H9 (cell line): ENCODE measurements around the gene MED22. TPM values are rescaled to one million over a fixed set of nuclear protein-coding genes. Genes with fewer than 3 reads are reported as not detected.

Experiments
- DNase-seq: peaks from one replicate; pipeline ENCODE4 v3.0.0-alpha.2; 2017
- H2AFZ ChIP-seq: one replicate; pipeline ENCODE4 v1.6.1; 2013; ENCODE audit warnings: mild to moderate bottlenecking, low read length, control low read depth, moderate library complexity
- H2AK5ac ChIP-seq: 2 replicates; pipeline ENCODE4 v1.6.1; 2013; ENCODE audit warnings: low read length, control low read depth, mixed read lengths; ENCODE audit not compliant: insufficient read length
- H2BK120ac ChIP-seq: one replicate; pipeline ENCODE4 v1.6.1; 2013; ENCODE audit warnings: low read depth, mild to moderate bottlenecking, low read length, control low read depth, inconsistent platforms; ENCODE audit not compliant: poor library complexity, severe bottlenecking
- H2BK12ac ChIP-seq: 2 replicates; pipeline ENCODE4 v1.6.1; 2013; ENCODE audit warnings: low read length, control low read depth, mixed read lengths, low read depth; ENCODE audit not compliant: insufficient read length
- H2BK15ac ChIP-seq: 2 replicates; pipeline ENCODE4 v1.6.1; 2013; ENCODE audit warnings: low read depth, low read length, control low read depth
- H2BK20ac ChIP-seq: one replicate; pipeline ENCODE4 v1.6.1; 2013; ENCODE audit warnings: low read depth, mild to moderate bottlenecking, low read length, control low read depth, inconsistent platforms; ENCODE audit not compliant: poor library complexity, severe bottlenecking
- H2BK5ac ChIP-seq: 2 replicates; pipeline ENCODE4 v1.6.1; 2013; ENCODE audit warnings: low read length, control low read depth, mixed read lengths; ENCODE audit not compliant: insufficient read length
- H3K14ac ChIP-seq: 2 replicates; pipeline ENCODE4 v1.6.1; 2013; ENCODE audit warnings: low read length, control low read depth; ENCODE audit not compliant: insufficient read depth
- H3K18ac ChIP-seq: 2 replicates; pipeline ENCODE4 v1.6.1; 2013; ENCODE audit warnings: low read depth, mild to moderate bottlenecking, mixed read lengths, low read length, control low read depth; ENCODE audit not compliant: insufficient read length
- H3K23ac ChIP-seq: 2 replicates; pipeline ENCODE4 v1.6.1; 2013; ENCODE audit warnings: low read length, control low read depth, mixed read lengths, low read depth; ENCODE audit not compliant: insufficient read length
- H3K23me2 ChIP-seq: 2 replicates; pipeline ENCODE4 v1.6.1; 2013; ENCODE audit warnings: low read depth, mild to moderate bottlenecking, mixed read lengths, low read length, control low read depth; ENCODE audit not compliant: insufficient read length, poor library complexity, severe bottlenecking
- H3K27ac ChIP-seq: 2 replicates; pipeline ENCODE4 v1.5.1; 2013; ENCODE audit warnings: low read length, control low read depth, mixed read lengths, low read depth; ENCODE audit not compliant: insufficient read length
- H3K27me3 ChIP-seq: 2 replicates; pipeline ENCODE4 v1.6.1; 2013; ENCODE audit warnings: low read length, control low read depth, inconsistent platforms; ENCODE audit not compliant: insufficient read depth
- H3K4ac ChIP-seq: 2 replicates; pipeline ENCODE4 v1.6.1; 2013; ENCODE audit warnings: low read depth, mild to moderate bottlenecking, control low read depth, inconsistent platforms, low read length, moderate library complexity
- H3K4me1 ChIP-seq: 2 replicates; pipeline ENCODE4 v1.6.1; 2013; ENCODE audit warnings: low read length, control low read depth, inconsistent platforms; ENCODE audit not compliant: insufficient read depth
- H3K4me2 ChIP-seq: 2 replicates; pipeline ENCODE4 v1.6.1; 2013; ENCODE audit warnings: low read length, control low read depth, mixed read lengths; ENCODE audit not compliant: insufficient read length, insufficient read depth
- H3K56ac ChIP-seq: 2 replicates; pipeline ENCODE4 v1.6.1; 2013; ENCODE audit warnings: low read depth, mild to moderate bottlenecking, mixed read lengths, low read length, control low read depth; ENCODE audit not compliant: insufficient read length
- H3K79me1 ChIP-seq: 2 replicates; pipeline ENCODE4 v1.6.1; 2013; ENCODE audit warnings: low read depth, mild to moderate bottlenecking, moderate library complexity, low read length, control low read depth, inconsistent platforms; ENCODE audit not compliant: insufficient read depth, poor library complexity, severe bottlenecking
- H3K79me2 ChIP-seq: 2 replicates; pipeline ENCODE4 v1.6.1; 2013; ENCODE audit warnings: low read length, control low read depth, inconsistent platforms; ENCODE audit not compliant: insufficient read depth
- H3K9ac ChIP-seq: 2 replicates; pipeline ENCODE4 v1.6.1; 2013; ENCODE audit warnings: low read length, control low read depth, mixed read lengths; ENCODE audit not compliant: insufficient read length; ENCODE audit errors: extremely low read depth
- H3K9me3 ChIP-seq: one replicate; pipeline ENCODE4 v1.6.1; 2013; ENCODE audit warnings: low read depth, low read length, inconsistent platforms; ENCODE audit not compliant: control insufficient read depth
- H3T11ph ChIP-seq: one replicate; pipeline ENCODE4 v1.6.1; 2013; ENCODE audit warnings: mild to moderate bottlenecking, low read length, control low read depth, inconsistent platforms
- H4K20me1 ChIP-seq: one replicate; pipeline ENCODE4 v1.6.1; 2013; ENCODE audit not compliant: control insufficient read depth, insufficient read length, insufficient read depth
- H4K5ac ChIP-seq: 2 replicates; pipeline ENCODE4 v1.6.1; 2013; ENCODE audit warnings: low read depth, mild to moderate bottlenecking, mixed read lengths, low read length, control low read depth; ENCODE audit not compliant: insufficient read length
- H4K8ac ChIP-seq: replicated peaks from 2 replicates; pipeline ENCODE4 v1.6.1; 2013; ENCODE audit warnings: low read length, control low read depth, mixed read lengths, low read depth; ENCODE audit not compliant: insufficient read length
- H4K91ac ChIP-seq: 2 replicates; pipeline ENCODE4 v1.6.1; 2013; ENCODE audit warnings: low read depth, mild to moderate bottlenecking, moderate library complexity, mixed read lengths, low read length, control low read depth; ENCODE audit not compliant: insufficient read length
- H3K27ac Mint-ChIP-seq, 3 experiments: 2 replicates in 2 of 3; 3 replicates in 1 of 3; pipeline ENCODE4 v1.8.0; 2020 to 2021; ENCODE audit warnings: mixed read lengths in 3 of 3, mild to moderate bottlenecking in 1 of 3, moderate library complexity in 1 of 3
- H3K27me3 Mint-ChIP-seq: 2 replicates; pipeline ENCODE4 v1.8.0; 2021; ENCODE audit warnings: low read depth, mild to moderate bottlenecking, moderate library complexity, mixed read lengths
- H3K36me3 Mint-ChIP-seq, 3 experiments: 2 replicates in 2 of 3; 3 replicates in 1 of 3; pipeline ENCODE4 v1.8.0; 2020 to 2021; ENCODE audit warnings: low read depth in 3 of 3, mixed read lengths in 3 of 3; ENCODE audit not compliant: insufficient read depth in 1 of 3
- H3K4me1 Mint-ChIP-seq, 2 experiments: 2 replicates each; pipeline ENCODE4 v1.8.0; 2020; ENCODE audit warnings: mixed read lengths in 2 of 2
- H3K4me3 Mint-ChIP-seq, 2 experiments: 2 replicates in 1 of 2; 3 replicates in 1 of 2; pipeline ENCODE4 v1.8.0; 2020 to 2021; ENCODE audit warnings: mild to moderate bottlenecking in 2 of 2, mixed read lengths in 2 of 2, moderate library complexity in 1 of 2
- H3K9me3 Mint-ChIP-seq, 2 experiments: 2 replicates in 1 of 2; 3 replicates in 1 of 2; pipeline ENCODE4 v1.8.0; 2020; ENCODE audit warnings: mild to moderate bottlenecking in 2 of 2, mixed read lengths in 2 of 2, moderate library complexity in 1 of 2
- WGBS: extraction: QIAGEN DNeasy Blood & Tissue Kit; methylation state at CpG from one replicate; pipeline ENCODE4 v1.1.7; 2013; ENCODE audit warnings: missing lambda C conversion rate, low lambda C conversion rate, mixed read lengths; ENCODE audit not compliant: insufficient read length; ENCODE audit errors: extremely low coverage; 5-methylcytosine and 5-hydroxymethylcytosine counted together
- total RNA-seq: library from RNA; stranded (reverse); gene quantifications from 2 replicates; pipeline ENCODE4 v1.2.1, GENCODE V29; 2021
- TF ChIP-seq, protein P1 (sequence below): fragments of 200-600 bp; sonication (generic); conservative IDR thresholded peaks from 3 replicates; pipeline ENCODE4 v1.8.0; 2021; ENCODE audit warnings: antibody characterized with exemption, mild to moderate bottlenecking

The MED22 gene
- total RNA-seq, 1 experiment from 2014 or later: 60.1 TPM

DNA sequence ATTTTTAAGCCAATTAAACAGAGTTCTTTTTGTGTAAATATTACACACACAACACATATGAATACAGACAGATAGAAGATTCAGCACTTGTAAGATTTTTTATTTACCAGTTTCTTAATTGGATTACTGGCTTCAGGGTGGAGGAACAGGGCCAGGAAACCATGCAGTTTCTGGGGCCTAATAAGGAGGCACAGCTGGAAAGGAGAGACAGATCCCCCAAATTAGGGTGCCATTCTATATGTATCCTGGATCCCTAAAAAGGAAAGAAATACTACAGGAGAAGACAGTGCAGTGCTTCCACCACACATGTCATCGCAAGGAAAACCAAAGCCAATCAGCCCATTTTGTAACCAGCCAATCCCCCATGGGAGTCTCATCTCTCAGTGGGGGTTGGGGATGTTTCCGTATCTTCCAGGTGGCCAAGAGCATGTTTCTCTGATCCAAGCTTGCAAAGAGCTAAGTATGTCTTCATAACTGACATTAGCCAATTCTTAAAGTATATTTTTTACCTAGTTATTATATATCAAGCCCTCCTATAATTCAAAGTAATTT is 57.1 kb downstream of the MED22 start:
- Histone ChIP-seq H3K14ac (no peak overlapping the region), H3K4me2 (no peak overlapping the region), H3K18ac (no peak overlapping the region), H3K79me2 (no peaks in the 10 kb centered on the region), H2BK120ac (no peak overlapping the region), H4K20me1 (no peaks in the 10 kb centered on the region), H3K27me3 (no peaks in the 10 kb centered on the region), H3K23ac (no peak overlapping the region), H3K27ac (no peak overlapping the region), H3K56ac (no peak overlapping the region), H3K9ac (no peak overlapping the region), H4K91ac (no peak overlapping the region), H3K9me3 (peaks cover 9% of the 10 kb centered on the region), H2BK15ac (no peak overlapping the region), H2AK5ac (no peak overlapping the region), H4K5ac (no peak overlapping the region), H3T11ph (no peak overlapping the region), H2BK5ac (no peak overlapping the region), H3K79me1 (no peaks in the 10 kb centered on the region), H2AFZ (no peak overlapping the region), H2BK12ac (no peak overlapping the region), H3K23me2 (no peaks in the 10 kb centered on the region), H4K8ac (no peak overlapping the region), H3K4ac (no peak overlapping the region), H2BK20ac (no peak overlapping the region), H3K4me1 (no peaks in the 10 kb centered on the region)
- TF ChIP-seq, protein P1, sequence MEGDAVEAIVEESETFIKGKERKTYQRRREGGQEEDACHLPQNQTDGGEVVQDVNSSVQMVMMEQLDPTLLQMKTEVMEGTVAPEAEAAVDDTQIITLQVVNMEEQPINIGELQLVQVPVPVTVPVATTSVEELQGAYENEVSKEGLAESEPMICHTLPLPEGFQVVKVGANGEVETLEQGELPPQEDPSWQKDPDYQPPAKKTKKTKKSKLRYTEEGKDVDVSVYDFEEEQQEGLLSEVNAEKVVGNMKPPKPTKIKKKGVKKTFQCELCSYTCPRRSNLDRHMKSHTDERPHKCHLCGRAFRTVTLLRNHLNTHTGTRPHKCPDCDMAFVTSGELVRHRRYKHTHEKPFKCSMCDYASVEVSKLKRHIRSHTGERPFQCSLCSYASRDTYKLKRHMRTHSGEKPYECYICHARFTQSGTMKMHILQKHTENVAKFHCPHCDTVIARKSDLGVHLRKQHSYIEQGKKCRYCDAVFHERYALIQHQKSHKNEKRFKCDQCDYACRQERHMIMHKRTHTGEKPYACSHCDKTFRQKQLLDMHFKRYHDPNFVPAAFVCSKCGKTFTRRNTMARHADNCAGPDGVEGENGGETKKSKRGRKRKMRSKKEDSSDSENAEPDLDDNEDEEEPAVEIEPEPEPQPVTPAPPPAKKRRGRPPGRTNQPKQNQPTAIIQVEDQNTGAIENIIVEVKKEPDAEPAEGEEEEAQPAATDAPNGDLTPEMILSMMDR: no peak
- no peak for DNase-seq
- Mint-ChIP-seq H3K4me3 (no peak overlapping the region), H3K9me3 (peaks cover 70 to 79% of the 10 kb centered on the region in 2 experiments), H3K36me3 (peaks cover 4 to 9% (median 7%) of the 10 kb centered on the region in 3 experiments; a peak in 4 of 7 replicates), H3K27me3 (peaks cover 31% of the 10 kb centered on the region), H3K27ac (no peak overlapping the region), H3K4me1 (no peaks in the 10 kb centered on the region)
- no CpG with 5 or more reads among the region's 2 CpGs for WGBS

Other genes starting within 250 kb of the MED22 start
- gene RALGDS, start 226.9 kb downstream of the MED22 start, total RNA-seq: 20.9 and 21.3 TPM in 2 replicates
- gene GBGT1, start 184.2 kb downstream of the MED22 start, total RNA-seq: 9.3 TPM in 2 replicates
- not detected in 2 replicates for gene OBP2B, start 138.9 kb downstream of the MED22 start, total RNA-seq
- 0.31 and 0.37 TPM in 2 replicates for gene ABO, start 72.9 kb downstream of the MED22 start, total RNA-seq
- gene SURF6, start 11.9 kb downstream of the MED22 start, total RNA-seq: 55.1 and 56.3 TPM in 2 replicates
- 2,874 and 2,895 TPM in 2 replicates for gene RPL7A, start 87 bp upstream of the MED22 start, total RNA-seq
- gene SURF1, start 8.4 kb upstream of the MED22 start, total RNA-seq: 43.3 and 46.8 TPM in 2 replicates
- 44.4 and 46.1 TPM in 2 replicates for gene SURF2, start 8.4 kb upstream of the MED22 start, total RNA-seq
- 146 and 148 TPM in 2 replicates for gene SURF4, start 27.9 kb upstream of the MED22 start, total RNA-seq
- 0.57 TPM in 1 of 2 replicates, not detected in the other for gene STKLD1, start 28.2 kb upstream of the MED22 start, total RNA-seq
- gene REXO4, start 69.9 kb upstream of the MED22 start, total RNA-seq: 33.6 and 35.2 TPM in 2 replicates
- gene ADAMTS13, start 74.2 kb upstream of the MED22 start, total RNA-seq: 8.2 and 8.8 TPM in 2 replicates
- 20.0 and 20.2 TPM in 2 replicates for gene CACFD1, start 111.8 kb upstream of the MED22 start, total RNA-seq
- 18.7 and 19.5 TPM in 2 replicates for gene SLC2A6, start 131.0 kb upstream of the MED22 start, total RNA-seq
- gene MYMK, start 176.8 kb upstream of the MED22 start, total RNA-seq: not detected in 2 replicates
- gene ADAMTSL2, start 186.6 kb upstream of the MED22 start, total RNA-seq: 0.61 and 0.86 TPM in 2 replicates